Measurements from ENCODE around the gene TMEM240.
A peak's percentile ranks its signal among the peaks of the same experiment; 100 is the strongest.
"Not testable (repeated sequence)": the region's sequence is repeated elsewhere in the genome, so short reads cannot be mapped to it uniquely, and the experiment has no call there.

TMEM240 gene

DNA sequence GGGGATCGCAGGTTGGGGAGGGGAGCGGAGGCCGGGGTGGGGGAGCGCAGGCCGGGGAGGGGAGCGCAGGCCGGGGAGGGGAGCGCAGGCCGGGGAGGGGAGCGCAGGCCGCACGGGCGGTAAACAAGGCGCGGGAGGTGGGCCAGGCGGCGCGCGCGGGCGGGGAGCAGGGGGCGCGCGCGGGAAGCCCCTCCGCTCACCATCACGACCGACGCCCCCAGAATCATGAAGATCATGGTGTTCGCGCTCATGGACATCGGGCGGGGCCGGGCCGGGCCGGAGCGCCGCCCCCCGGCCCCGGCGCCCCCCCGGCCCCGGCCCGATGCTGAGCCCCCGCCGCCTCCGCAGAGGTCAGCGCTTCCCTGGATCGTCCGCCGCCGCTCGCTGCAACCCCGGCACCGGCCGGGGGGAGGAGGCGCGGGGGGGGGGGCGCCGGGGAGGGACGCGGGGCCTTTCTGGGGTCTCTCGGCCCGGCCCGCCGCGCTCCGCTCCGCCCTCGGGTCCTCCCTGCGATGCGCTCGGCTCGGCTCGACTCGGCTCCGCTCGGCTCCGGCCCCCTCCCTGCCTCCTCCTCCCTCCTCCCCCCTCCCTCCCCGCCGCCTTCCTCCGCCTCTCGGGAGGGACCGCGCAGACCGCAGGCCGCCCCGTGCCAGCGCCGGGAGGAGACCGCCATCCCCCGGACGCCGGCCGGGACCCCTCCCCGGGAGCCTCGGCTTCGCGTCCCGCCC lies at the start of gene TMEM240:
Gene TMEM240, minus strand, starts transcription at position 535 of the 728 bp plus-strand sequence. Its CDS starts 278 bp downstream, at position 257.
- DNase-seq = peak; percentile 78

GRCh38 chr1:1583347-1584010 lies 43.1 kb upstream of the TMEM240 start:
- DNase-seq = no peak

DNA sequence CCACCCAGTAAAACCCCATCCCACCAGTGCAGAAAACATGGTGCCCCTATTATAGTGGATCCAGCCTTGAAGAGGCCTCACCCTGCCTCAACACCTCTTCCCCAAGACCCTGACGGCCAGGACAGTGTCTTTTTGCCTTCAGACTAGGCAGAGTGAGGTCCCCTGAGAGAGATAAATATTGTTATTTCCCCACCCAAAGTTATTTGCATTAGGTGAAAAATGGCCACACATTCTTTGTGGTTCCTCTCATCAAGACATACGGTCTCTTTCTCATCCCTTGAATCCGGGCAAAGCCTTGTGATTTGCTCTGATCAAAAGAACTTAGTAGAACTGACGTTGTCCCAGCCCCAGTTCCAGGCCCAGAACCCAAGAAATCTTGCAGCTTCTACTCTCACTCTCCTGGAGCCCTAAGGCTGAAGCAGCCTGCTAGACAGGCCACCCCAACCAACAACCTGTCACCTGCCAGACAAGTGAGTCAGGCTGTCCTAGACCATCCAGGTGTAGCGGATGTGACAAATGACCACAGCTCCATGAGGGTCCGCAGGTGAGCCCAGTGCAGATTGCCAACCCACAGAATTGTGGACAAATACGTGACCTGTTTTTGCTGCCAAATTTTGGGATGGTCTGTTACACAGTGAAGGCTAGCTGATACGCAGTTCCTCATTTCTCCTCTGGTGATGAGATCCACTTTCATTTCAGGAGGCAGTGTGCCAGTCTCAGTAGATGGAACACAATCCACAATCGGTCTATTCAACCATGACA lies 42.3 kb upstream of the TMEM240 start:
- DNase-seq = no peak

DNA sequence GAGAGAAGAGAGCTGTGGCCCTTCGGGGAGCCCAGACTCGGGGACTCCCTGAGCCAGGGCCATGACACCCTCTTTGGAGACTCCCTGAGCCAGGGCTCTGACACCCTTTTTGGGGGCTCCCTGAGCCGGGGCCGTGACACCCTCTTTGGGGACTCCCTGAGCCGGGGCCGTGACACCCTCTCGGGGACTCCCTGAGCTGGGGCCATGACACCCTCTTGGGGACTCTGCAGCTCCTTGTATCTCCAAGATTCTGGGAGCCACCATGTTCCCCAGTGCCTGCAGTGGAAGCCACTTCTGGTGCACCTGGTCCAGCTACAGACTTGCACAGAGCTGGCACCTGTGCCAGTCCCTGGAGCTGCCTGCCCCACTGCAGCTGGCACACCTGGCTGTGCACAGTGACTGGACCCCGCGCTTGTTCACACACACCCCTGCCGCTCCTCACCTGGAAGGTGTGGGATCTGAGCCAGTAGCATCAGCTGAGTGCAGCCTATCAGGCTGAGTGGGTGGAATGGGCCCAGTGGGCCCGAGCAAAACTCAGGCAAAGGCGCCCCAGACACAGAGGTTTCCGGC lies 38.0 kb upstream of the TMEM240 start:
- DNase-seq = no peak

DNA sequence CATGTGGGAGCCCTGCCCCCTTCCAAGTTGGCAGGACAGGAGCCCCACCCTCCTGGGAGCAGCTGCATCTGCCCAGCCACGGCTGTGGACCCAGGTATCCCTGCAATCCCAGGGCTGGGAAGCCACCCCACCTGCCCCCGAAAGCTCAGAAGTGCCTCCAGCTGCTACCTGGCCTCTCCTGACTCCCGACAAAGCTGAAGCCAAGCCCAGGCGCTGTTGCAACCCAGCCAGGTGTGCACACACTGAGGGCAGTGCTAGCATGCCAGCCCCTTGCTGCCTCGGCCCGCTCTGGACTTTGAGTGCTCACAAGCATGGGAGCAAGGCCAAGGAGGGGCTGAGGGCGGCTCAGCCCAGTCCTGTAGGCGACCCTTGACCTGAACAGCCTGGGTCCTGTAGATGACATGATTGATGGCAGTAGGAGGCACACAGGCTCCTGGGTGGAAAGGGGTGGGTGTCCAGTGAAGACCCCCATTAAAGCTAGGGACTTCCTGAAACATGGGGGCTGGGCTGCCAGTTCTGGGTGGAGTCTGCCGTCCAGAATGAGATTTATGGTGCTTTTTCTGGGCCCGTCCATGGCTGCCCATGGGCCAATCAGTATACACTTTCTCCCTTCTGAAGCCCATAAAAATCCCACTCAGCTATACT lies 37.1 kb upstream of the TMEM240 start:
- DNase-seq = no peak

GRCh38 chr1:1574721-1575537 lies 34.5 kb upstream of the TMEM240 start, which contains the start of gene SSU72:
SSU72 (minus strand) TSS chr1:1574863; CDS start chr1:1574557, 306 bp downstream.
- peak; percentile 91 for DNase-seq

- peak; percentile 65 for DNase-seq
Measured at GRCh38 chr1:1573843-1574720, 33.7 kb upstream of the TMEM240 start.

DNA sequence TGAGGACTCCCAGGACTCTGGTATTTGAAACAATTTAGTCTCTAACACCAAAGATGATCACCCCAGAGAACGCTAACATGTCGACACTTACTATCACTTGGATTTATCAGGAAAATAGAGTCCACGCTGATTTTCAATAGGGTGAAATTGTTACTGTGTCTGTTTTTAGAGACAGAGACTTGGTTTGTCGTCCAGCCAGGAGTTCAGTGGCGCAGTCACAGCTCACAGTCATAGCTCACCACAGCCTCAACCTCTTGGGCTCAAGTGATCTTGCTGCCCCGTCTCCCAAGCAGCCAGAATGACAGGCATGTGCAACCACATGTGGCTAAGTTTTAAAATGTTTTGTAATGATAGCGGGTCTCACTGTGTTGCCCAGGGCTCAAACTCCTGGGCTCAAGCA lies 28.9 kb upstream of the TMEM240 start:
- no peak for DNase-seq

GRCh38 chr1:1567891-1568291 lies 27.5 kb upstream of the TMEM240 start:
- no peak for DNase-seq

DNA sequence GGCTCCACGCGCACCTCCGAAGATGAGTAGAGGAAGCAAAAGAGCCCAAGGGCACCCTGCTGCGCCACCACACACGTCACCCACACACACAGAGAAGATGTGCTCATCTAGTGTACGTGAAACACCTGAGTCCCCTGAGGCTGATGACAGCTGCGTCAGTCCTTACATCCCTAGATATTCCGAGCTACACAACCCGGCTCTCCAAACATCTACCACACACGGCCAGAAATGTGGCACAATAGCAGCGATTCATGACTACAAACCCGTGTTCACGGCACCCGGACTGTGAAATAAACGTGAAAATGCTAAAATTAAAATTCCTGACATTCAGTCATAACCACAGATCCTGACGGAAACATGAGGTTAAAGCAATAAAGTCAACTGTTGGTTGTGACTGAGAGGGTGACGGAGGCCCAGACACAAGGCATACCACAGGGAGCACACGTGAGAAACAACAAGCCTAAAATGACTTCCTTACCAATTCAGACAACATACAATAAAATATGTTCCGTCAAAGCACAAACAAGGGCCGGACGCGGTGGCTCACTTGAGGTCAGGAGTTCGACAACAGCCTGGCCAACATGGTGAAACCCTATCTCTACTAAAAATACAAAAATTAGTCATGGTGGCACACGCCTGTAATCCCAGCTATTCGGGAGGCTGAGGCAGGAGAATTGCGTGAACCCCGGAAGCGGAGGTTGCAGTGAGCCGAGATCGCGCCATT lies 26.9 kb upstream of the TMEM240 start:
- DNase-seq = no peak

GRCh38 chr1:1565340-1565739 lies 24.9 kb upstream of the TMEM240 start:
- peak; percentile 41 for DNase-seq

DNA sequence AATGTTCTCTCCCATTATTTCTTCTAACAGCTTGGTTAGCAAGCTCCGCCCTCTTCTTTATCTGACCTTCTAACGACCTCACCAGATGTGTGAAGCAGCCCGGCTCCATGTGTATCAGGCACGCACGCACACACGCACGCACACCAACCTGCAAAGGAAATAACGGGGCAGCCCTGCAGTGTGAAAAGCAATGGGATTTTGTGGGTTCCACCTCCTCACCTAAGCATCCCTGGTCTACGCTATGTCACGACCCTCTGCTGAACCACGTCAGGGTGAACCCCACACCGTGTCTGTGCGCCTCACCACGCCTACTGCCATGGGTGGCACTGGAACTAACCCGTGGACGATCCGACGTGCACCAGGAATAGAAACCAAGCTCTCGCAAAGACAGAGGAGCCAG lies 23.8 kb upstream of the TMEM240 start:
- no peak for DNase-seq

GRCh38 chr1:1563688-1564087 lies 23.3 kb upstream of the TMEM240 start:
- DNase-seq = no peak

- DNase-seq = no peak
Measured at GRCh38 chr1:1562556-1563195, 22.3 kb upstream of the TMEM240 start.

DNA sequence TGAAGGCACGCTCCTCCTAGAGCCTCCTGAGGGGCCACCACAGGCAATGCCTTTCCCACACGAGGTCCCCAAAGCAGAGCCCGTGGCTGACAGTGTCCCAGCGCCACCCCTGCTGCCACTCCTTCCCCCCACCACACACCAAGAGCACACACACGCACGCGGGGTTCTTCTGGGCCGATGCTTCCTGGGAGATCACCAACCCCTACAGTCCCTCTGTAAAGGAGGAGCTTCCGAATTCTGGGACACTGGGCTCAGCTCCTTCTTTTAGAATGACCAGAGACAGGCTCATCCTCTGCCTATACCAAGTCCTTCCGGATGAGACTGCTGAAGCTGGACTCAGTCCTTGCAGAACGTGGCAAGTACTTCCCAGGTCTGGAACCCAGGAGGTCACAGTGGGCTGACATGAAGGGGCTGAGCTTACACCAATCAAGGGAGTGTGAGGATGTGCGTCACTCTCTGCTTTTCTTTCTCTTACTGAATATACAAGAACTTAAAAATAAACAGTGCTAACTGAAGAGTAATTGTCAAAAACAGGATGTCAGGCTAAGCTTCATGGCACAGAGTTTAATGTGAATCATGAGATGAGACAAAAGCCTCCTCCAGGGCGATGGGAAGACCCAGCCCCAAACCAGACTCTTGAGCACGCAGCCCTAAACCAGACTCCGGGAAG lies 21.5 kb upstream of the TMEM240 start:
- DNase-seq = no peak

GRCh38 chr1:1560178-1560577 lies 19.8 kb upstream of the TMEM240 start:
- no peak for DNase-seq

DNA sequence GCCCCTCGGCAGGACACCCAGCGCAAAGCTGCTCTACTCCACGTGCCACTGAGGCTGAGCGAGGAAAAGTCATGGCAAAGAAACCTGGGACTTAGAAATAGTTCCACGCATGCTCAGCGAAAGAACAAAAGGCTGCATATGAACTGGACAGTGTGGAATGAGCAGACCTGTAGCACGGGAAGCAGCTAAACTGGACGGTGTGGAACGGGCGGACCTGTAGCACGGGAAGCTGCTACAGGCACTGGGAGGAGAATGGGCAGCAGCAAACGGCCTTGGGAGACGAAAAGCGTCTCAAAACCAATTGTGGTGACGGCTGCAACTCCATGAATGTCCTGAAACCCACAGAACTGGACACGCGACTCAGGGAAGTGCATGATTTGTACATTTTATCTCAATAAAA lies 18.6 kb upstream of the TMEM240 start:
- DNase-seq = no peak

DNA sequence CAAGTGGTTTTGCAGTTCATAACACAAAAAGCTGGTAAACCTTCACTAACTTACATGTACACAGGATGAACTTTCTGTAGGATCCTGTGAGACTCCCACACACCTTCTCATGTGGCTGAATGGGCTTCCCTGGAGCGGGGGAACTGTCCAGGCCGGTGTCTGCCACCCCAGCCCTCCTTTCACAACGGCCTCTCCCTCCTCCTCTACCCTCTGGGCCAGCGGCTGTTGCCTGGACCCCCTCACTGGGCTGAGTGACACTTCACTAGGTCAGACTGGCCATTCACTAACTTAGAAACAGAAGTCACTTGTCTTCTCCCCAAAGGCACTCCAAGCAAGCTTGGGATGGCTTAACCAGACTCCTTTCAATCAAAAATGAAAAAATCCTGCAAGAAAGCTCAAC lies 18.2 kb upstream of the TMEM240 start:
- DNase-seq = no peak

GRCh38 chr1:1557688-1558087 lies 17.3 kb upstream of the TMEM240 start:
- DNase-seq = not testable (repeated sequence)

Measured in fibroblast of upper back skin (primary cell).